Activated CD4-positive, alpha-beta T cell treated with anti-CD3 and anti-CD28 coated beads, Interleukin-2, amount 50 U/mL, for 4 hours (primary cell): ENCODE measurements around the gene WRAP53.
A peak's percentile ranks its signal among the peaks of the same experiment; 100 is the strongest.
"Not testable (repeated sequence)": the region's sequence is repeated elsewhere in the genome, so short reads cannot be mapped to it uniquely, and the experiment has no call there.

Experiments
- DNase-seq, 2 experiments: peaks; one replicate each; pipeline ENCODE4 v3.0.0-alpha.2; 2020

The WRAP53 gene

DNA sequence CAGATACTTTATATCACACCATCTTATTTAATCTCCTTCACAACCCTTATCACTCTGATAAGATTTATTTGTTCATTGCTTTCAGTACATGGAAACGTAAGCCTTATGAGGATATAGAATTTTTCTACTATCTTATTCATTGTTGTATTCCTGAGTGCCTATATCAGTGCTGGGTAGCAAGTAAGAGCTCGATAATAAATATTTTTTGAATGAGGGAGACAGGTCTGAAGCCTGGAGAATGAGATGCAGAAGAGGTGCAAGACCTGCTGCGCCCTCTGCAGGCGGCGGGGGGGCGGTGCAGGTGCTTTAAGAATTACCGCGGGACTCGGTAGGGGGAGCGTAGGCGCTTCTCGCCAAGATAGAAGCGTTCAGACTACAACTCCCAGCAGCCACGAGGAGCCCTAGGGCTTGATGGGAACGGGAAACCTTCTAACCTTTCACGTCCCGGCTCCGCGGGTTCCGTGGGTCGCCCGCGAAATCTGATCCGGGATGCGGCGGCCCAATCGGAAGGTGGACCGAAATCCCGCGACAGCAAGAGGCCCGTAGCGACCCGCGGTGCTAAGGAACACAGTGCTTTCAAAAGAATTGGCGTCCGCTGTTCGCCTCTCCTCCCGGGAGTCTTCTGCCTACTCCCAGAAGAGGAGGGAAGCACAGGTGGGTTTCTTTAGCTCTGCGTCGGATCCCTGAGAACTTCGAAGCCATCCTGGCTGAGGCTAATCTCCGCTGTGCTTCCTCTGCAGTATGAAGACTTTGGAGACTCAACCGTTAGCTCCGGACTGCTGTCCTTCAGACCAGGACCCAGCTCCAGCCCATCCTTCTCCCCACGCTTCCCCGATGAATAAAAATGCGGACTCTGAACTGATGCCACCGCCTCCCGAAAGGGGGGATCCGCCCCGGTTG, at the start of gene WRAP53:
Gene WRAP53 (plus strand): TSS at position 570 of the 900 bp plus-strand sequence. CDS start 172 bp downstream, at position 742.
- peak; percentile 94 to 95 for DNase-seq

DNA sequence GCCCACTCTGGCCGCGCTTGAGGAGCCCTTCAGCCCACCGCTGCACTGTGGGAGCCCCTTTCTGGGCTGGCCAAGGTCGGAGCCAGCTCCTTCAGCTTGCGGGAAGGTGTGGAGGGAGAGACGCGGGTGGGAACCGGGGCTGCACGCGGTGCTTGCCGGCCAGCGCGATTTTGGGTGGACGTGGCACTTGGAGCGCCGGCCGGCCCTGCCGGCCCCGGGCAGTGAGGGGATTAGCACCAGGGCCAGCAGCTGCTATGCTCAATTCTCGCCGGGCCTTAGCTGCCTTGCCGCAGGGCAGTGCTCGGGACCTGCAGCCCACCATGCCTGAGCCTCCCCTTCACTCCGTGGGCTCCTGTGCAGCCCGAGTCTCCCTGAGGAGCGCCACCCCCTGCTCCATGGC, 47.5 kb upstream of the WRAP53 start:
- DNase-seq, result no peak

DNA sequence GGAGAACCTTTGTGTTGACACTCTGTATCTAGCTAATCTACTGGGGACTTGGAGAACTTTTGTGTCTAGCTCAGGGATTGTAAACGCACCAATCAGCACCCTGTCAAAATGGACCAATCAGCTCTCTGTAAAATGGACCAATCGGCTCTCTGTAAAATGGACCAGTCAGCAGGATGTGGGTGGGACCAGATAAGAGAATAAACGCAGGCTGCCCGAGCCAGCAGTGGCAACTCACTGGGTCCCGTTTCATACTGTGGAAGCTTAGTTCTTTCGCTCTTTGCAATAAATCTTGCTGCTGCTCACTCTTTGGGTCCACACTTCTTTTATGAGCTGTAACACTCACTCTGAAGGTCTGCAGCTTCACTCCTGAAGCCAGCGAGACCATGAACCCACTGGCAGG, 46.6 kb upstream of the WRAP53 start:
- not testable (repeated sequence) for DNase-seq

DNA sequence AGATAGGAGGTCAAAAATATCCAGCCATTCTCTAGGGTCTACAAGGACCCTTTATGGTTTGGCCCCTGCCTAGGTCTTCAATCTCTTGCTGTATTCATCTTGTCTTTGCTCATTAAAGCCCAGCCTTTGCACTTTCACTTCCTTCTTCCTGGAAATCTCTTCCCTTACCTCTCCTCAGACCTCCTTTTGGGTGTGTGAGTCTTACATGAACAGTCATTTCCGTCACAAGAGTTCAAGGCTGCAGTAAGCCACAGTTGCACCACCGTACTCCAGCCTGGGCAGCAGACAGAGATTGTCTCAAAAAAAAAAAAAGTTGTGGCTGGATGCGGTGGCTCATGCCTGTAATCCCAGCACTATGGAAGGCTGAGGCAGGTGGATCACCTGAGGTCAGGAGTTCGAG, 43.5 kb upstream of the WRAP53 start:
- DNase-seq, result no peak

DNA sequence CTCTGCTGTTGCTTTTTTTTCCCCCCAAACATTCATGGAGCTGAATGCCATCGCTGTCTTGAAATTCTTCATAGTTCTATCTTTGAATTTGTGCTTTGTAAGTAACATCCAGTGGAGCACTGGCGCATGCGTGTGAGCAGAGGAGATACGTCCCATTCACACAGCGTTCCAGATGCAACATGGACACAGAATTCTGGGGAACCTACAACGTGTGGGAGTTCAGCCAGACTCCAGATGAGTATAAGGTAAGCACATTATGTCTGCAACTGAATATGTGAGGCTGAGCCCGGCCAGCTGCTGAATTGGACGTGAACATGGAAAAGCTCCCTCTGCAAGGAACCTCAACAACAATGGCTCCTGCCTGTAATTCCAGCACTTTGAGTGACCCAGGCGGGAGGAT, 41.8 kb upstream of the WRAP53 start:
- DNase-seq, result no peak

DNA sequence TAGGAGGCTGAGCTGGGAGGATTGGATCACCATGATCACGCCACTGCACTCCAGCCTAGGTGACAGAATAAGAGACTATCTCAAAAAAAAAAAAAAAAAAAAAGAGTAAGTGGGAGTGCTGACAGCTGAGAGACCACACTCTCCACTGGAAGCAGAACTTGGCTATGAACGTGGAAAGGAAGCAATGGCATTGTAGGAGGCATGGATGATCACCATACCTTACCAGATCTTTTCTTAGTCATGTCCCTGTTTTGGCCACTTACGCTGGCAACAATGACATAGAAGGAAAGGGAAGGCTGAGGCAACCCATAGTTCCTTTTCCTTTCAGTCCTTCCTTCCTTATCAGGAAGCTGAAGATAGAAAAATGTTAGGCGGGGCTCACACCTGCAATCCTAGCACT, 41.3 kb upstream of the WRAP53 start:
- no peak for DNase-seq

DNA sequence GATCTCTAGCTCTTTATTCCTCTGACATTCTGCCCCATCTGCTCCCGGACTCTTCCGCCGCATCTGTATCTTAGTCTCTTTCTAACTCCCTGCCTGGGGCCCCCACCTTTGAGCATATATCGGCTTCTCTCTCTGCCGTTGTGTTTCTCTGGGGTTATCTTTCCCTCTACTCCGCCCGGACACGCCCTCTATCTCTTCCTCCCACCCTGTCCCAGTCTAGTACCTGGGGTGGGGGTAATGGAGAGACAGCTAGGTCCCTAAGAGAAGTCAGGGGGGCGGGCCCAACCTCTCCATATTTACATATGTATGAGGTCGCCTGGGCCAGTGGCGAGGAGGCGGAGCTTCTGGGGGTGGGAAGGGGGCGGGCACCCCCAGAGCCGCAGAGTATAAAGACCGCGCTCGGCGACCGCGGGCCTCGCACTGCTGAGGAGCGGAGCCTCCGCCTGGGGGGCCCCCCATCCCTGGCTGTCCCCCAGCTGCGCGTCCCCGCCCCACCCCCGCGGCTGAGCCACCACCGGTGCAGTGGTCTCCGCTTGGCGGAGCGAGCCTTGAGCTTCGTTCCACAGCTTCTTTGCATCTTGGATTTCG, 37.7 kb upstream of the WRAP53 start, which contains the start of gene ATP1B2:
Gene ATP1B2 (plus strand): TSS at position 418 of the 588 bp plus-strand sequence. CDS start 593 bp downstream, outside the sequence.
- DNase-seq, result peak; percentile 65 to 68

DNA sequence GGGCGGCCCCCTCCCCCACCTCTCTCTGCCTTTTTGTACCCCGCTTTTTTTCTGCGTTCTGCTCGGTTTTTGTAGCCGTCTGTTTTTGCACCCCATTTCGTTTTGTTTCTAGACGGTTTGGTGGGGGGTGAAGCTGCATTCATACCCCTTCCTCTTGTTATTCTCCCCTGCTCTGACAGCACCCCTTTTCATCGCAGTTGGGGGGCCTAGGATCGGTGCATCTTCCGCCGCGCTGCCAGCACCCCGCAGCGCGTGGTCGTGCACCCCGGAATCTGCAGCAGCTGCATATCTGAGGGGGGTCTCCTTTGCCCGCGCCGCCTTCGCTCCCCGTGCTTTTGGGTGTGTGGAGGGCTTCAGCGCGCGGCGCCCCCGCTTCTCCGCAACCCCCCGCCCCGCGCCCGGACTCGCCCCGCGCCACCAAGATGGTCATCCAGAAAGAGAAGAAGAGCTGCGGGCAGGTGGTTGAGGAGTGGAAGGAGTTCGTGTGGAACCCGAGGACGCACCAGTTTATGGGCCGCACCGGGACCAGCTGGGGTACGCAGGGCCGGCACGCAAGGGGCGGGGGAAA, 37.1 kb upstream of the WRAP53 start:
- no peak for DNase-seq

DNA sequence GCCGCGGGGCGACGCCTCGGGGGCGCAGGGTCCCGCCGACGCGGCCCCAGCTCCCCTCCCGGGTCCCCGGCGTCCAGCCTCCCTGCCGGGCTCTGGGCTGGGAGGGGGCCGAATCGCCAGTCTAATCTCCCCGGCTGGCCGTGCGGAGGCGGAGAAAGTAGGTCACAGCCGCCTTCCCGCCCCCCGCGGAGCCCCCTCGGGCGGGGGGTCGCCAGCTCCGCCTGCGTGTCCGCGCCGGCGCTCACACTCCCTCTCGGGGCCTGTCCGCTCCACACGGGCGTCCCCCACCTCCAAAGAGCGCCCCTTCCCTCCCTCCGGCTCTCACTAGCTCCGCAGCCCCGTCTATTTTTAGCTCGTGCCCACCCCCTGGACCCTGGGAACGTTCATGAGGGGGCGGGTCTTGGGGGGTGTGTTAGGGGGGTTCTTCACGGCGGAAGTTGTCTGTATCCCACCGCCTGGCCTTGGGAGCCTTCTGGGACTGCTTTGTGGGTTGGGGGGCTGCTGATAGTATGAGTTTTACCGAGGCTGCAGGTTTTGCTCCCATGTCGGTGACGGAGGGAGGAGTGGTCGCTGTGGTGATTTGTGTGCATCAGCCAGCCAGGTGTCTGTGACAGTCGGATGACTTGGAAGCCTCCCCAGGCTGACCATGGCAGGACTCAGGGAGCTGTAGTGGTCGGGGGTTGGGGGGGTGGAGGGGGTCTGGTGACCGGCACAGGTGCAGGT, 36.5 kb upstream of the WRAP53 start:
- no peak for DNase-seq

DNA sequence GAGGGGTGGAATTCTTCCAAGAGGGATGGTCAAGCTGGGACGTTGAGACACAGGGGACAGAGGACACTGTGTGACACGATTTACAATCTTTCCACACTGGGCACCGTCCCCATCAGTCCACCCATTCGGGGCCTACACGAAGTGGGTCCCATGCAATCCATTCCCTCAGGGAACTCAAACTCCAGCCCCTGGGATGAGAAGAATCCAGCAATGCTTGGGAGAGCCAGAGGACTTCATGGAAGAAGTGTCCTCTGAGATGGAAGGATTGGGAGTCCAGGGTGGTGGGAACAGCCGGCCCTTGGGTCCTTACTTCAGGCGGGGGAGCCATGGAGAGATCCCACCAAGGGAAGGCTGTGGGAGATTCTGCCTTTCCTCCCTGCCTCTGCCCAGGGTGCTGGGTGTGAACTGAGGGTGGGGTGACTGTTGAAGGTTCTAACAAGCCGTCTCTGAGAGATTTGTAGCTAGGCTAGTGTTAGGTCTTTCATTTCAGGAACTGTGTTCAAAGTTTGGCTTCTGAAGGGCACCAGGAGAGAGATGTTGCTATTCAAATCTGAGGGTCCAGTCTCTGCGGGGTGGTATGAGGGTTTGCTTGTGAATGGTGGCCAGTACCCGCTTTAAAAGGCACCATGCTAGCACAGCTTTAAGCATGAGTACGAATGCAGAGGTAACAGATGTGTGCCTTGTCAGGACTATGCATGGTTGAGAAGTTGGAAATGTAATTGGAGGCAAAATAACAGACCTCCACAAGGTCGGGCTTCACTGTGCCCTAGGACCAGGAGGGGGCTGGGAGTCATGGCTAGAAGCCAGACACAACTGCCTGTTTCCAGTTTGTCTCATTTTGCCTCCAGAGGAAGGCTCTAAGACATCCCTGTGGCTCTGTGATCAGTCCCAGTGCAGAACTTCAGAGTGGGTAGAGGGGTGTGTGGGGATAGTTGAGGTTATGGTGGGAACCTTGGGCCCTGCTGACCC, 35.6 kb upstream of the WRAP53 start:
- DNase-seq, result no peak

DNA sequence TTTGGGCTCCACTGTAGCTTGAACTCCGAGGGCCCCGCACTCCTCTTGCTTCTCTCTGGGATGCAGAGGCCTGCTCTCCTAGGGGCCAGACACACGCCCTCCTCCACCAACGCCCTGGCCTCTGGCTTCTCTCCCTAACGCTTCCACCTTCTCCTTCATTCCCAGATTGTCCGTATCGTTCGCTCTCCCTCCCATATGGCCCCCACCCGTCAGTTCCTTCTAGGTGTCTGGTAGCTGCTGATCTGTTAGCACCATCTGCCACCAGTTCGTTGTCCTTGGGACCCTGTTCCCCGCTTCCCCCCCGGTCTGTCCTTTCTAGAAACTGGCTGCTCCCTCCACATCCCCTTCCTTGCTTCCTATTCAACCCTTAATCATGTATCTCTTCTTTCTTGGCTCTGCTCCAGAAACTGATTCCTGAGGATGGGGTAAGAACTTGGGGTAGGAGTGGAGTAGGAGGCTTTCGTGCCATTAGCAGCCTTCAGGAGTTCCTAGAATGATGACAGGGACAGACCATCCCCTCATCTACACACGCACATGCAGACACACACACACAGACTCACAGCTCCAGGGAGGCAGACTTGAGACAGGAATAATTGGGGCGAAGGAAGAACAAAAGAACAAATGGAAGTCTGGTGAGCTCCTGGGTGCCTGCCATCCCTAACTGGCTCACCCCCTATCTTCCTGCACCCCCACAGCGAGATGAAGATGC, 33.3 kb upstream of the WRAP53 start:
- DNase-seq, result no peak

DNA sequence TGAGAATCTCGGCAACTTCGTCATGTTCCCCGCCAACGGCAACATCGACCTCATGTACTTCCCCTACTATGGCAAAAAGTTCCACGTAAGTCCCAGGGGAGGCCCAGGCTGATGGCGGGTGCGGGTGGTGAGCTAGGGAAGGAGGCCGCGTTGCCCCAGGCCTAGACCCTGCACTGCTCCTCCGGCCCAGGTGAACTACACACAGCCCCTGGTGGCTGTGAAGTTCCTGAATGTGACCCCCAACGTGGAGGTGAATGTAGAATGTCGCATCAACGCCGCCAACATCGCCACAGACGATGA, 32.8 kb upstream of the WRAP53 start:
- DNase-seq, result no peak

DNA sequence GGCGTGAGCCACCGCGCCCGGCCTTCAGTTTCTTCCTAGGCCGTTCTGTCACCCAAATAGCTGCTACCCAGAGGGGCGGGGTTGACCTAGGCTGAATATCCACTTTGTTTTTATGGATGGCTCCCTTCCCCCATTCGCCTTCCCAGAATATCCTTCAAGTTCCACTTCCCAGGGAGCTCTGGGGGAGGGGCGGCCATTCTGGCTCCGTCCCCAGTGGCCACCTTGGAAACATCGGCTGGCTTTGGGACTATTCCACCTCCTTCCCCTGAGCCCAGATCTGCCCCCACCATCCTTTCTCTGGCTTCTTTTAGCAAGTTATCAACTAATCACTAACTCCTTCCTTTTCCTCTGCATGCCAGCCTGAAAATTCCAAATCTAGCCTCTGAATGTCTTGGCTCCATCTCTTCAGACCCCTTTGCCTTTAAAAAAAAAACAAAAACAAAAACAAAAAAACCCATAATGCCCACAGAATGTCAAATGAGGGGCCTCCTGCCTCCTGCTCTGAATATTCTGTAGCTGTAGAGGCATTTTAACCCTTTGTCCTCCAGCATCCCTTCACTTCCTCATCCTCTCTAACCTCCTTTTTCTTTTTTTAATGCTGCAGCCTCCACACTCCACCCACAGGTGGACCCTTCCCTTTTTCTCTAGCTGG, 31.2 kb upstream of the WRAP53 start:
- DNase-seq, result no peak

DNA sequence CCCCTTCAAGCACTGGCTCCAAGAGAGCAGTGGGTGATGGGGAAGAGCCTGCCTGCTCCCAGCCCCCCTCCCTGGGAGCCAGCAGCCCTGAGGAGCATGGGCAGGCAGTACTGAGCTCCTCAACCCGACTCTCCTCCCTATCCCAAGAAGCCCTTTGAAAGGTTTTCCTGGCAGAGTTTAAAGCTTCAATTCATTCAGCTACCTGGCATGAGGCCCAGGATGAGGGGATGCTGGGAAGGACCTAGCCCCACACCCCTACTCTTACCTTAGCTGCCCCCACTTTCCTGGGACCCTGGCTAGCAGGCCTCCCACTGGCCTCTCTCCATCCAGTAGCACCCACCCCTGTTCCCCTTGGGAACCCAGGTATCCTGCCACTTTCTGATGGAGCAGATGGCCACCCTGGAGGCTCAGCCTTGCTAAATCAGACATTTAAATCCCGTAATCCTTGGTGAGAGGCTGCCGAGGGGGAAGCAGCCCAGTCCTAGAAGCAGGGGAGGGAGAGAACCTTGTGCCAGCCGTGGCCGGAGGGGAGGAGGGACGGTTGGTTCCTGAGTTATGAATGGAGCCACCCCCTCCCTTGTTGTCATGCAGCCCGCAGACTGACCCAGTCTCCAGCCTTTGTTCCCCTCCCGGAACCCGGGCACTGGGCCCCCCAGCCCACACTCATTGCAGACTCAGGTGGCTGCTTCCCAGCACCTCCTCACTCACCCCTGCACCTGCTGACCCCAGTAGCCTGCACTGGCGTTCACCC, 20.4 kb upstream of the WRAP53 start:
- no peak for DNase-seq

DNA sequence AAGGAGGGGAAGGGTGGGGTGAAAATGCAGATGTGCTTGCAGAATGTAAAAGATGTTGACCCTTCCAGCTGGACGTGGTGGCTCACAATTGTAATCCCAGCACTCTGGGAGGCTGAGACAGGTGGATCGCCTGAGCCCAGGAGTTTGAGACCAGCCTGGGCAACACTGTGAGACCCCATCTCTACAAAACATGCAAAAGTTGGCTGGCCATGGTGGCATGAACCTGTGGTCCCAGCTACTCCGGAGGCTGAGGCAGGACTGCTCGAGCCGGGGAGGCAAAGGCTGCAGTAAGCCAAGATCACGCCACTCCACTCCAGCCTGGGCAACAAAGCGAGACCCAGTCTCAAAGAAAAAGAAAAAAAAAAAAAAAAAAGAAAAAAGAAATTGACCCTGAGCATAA, 19.8 kb upstream of the WRAP53 start:
- no peak for DNase-seq

DNA sequence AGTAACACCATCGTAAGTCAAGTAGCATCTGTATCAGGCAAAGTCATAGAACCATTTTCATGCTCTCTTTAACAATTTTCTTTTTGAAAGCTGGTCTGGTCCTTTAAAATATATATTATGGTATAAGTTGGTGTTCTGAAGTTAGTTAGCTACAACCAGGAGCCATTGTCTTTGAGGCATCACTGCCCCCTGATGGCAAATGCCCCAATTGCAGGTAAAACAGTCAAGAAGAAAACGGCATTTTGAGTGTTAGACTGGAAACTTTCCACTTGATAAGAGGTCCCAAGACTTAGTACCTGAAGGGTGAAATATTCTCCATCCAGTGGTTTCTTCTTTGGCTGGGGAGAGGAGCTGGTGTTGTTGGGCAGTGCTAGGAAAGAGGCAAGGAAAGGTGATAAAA, 15.0 kb upstream of the WRAP53 start:
- no peak for DNase-seq

DNA sequence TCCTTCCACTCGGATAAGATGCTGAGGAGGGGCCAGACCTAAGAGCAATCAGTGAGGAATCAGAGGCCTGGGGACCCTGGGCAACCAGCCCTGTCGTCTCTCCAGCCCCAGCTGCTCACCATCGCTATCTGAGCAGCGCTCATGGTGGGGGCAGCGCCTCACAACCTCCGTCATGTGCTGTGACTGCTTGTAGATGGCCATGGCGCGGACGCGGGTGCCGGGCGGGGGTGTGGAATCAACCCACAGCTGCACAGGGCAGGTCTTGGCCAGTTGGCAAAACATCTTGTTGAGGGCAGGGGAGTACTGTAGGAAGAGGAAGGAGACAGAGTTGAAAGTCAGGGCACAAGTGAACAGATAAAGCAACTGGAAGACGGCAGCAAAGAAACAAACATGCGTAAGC, 13.3 kb upstream of the WRAP53 start:
- no peak for DNase-seq

DNA sequence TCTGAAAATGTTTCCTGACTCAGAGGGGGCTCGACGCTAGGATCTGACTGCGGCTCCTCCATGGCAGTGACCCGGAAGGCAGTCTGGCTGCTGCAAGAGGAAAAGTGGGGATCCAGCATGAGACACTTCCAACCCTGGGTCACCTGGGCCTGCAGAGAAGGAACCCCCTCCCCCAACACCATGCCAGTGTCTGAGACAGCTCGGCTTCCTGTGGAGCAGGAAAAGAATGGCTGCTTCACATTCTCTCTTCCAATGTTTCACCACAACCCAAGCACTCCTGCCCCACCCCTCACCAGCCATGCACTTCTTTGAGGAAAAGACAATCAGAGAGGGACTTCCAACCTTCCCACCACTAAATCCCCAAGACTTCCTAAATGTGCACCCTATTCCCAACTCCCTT, 11.7 kb upstream of the WRAP53 start:
- DNase-seq, result no peak

DNA sequence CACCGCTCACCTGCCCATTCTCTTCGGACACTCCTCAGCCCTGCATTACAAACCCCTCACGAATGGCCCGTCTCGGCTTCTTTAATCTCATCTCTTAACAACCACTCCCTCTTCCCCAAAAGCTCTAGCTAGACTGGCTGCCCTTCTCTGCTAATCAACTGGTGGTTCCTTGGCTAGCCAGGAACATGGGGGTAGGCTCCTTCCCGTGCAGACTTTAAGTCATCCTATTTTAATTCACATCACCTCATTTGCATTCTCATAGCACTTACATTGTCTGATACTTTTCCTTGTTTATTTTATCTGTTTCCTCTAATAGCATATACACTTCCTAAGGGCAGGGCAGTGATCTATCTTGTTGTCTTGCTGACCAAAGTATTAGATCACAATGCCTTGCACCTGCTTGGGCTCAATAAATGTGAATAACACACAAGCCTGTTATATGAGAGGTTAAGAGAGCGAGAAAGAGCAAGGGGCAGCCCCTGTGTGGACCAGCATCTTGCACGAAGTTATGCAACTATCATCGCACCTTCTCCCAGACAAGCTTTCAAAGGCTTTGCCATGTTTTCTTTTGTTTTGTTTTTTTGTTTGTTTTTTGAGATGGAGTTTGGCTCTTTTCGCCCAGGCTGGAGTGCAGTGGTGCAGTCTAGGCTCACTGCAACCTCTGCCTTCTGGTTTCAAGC, 10.7 kb upstream of the WRAP53 start:
- DNase-seq, result no peak
